LoVo (cell line): ENCODE results near the gene ATG4D.

Source experiments
- DNase-seq: peaks from one replicate; pipeline ENCODE4 v3.0.0-alpha.2; 2016; ENCODE audit warnings: low spot score

Gene ATG4D

GRCh38 chr19:10543420-10544241, at the start of gene ATG4D:
TSS of gene ATG4D (plus strand) at chr19:10543904. CDS start at chr19:10544091, 187 bp downstream.
- DNase-seq, result peak; percentile 90

- DNase-seq, result no peak
Observed at GRCh38 chr19:10497371-10497770, 46.3 kb upstream of the ATG4D start.

GRCh38 chr19:10499550-10500246, 44.0 kb upstream of the ATG4D start:
- DNase-seq, result no peak

- DNase-seq, result no peak
Observed at GRCh38 chr19:10500247-10500592, 43.5 kb upstream of the ATG4D start.

- DNase-seq, result peak; percentile 70
Observed at GRCh38 chr19:10501971-10502523, 41.7 kb upstream of the ATG4D start.

GRCh38 chr19:10502524-10503001, 41.1 kb upstream of the ATG4D start:
- DNase-seq, result peak; percentile 94

GRCh38 chr19:10503002-10503789, 40.5 kb upstream of the ATG4D start, which contains the start of gene KEAP1:
TSS of gene KEAP1 (minus strand) at chr19:10503356. CDS start at chr19:10500033, 3,323 bp downstream.
- DNase-seq, result peak; percentile 30

- DNase-seq, result peak; percentile 57
Observed at GRCh38 chr19:10505583-10506229, 38.0 kb upstream of the ATG4D start.

GRCh38 chr19:10508036-10508435, 35.7 kb upstream of the ATG4D start:
- no peak for DNase-seq

GRCh38 chr19:10508707-10509106, 35.0 kb upstream of the ATG4D start:
- DNase-seq, result no peak

- no peak for DNase-seq
Observed at GRCh38 chr19:10510301-10510802, 33.4 kb upstream of the ATG4D start.

- no peak for DNase-seq
Observed at GRCh38 chr19:10513223-10513622, 30.5 kb upstream of the ATG4D start.

- DNase-seq, result no peak
Observed at GRCh38 chr19:10514211-10515145, 29.2 kb upstream of the ATG4D start.

- no peak for DNase-seq
Observed at GRCh38 chr19:10516064-10516385, 27.7 kb upstream of the ATG4D start.

- DNase-seq, result no peak
Observed at GRCh38 chr19:10516671-10517286, 26.9 kb upstream of the ATG4D start.

GRCh38 chr19:10517361-10517759, 26.3 kb upstream of the ATG4D start, which contains the start of gene S1PR5:
TSS of gene S1PR5 (minus strand) at chr19:10517447. CDS start at chr19:10515011, 2,436 bp downstream.
- no peak for DNase-seq

GRCh38 chr19:10517760-10518443, 25.8 kb upstream of the ATG4D start:
- DNase-seq, result no peak

GRCh38 chr19:10518444-10519361, 25.0 kb upstream of the ATG4D start:
- DNase-seq, result no peak
